Head of caudate nucleus (tissue), 42 donors: ENCODE data around the gene CORO1C.

Experiments used
- DNase-seq, 42 donors: peaks; one replicate each; pipeline versions ENCODE4 v3.0.0 to v3.0.0-alpha.2; 2020 to 2021; ENCODE audit warnings: mixed read lengths in 7 of 42
- intact Hi-C: fragments of 100-400 bp; cut with DNase I; formaldehyde crosslinking; loops from one replicate; pipeline ENCODE4 v1.15.0; 2022

CORO1C gene

GRCh38 chr12:108709697-108710096 is 21.6 kb downstream of the CORO1C start:
- no peak for DNase-seq
- intact Hi-C loops = no loop called here

GRCh38 chr12:108704527-108704926 is 26.8 kb downstream of the CORO1C start:
- intact Hi-C loops = no loop called here
- DNase-seq = no peak

GRCh38 chr12:108702595-108703320 is 28.6 kb downstream of the CORO1C start:
- intact Hi-C loops = no loop called here
- no peak for DNase-seq

- intact Hi-C loops = no loop called here
Measured at GRCh38 chr12:108701779-108702441, 29.4 kb downstream of the CORO1C start.

GRCh38 chr12:108700833-108701541 is 30.3 kb downstream of the CORO1C start:
- intact Hi-C loops = no loop called here
- DNase-seq = no peak

More at GRCh38 chr12:108701779-108702441, 29.4 kb downstream of the CORO1C start:
- no peak for DNase-seq

GRCh38 chr12:108699955-108700563 is 31.3 kb downstream of the CORO1C start:
- intact Hi-C loops = no loop called here
- DNase-seq = no peak

GRCh38 chr12:108697905-108698304 is 33.4 kb downstream of the CORO1C start:
- intact Hi-C loops = no loop called here
- DNase-seq = no peak

GRCh38 chr12:108696996-108697290 is 34.4 kb downstream of the CORO1C start:
- no peak for DNase-seq
- intact Hi-C loops = no loop called here

- DNase-seq = no peak
- intact Hi-C loops = no loop called here
Measured at GRCh38 chr12:108696111-108696995, 35.0 kb downstream of the CORO1C start.

- no peak for DNase-seq
- intact Hi-C loops = no loop called here
Measured at GRCh38 chr12:108694812-108695278, 36.5 kb downstream of the CORO1C start.

GRCh38 chr12:108693751-108694150 is 37.6 kb downstream of the CORO1C start:
- intact Hi-C loops = no loop called here
- no peak for DNase-seq

- DNase-seq = no peak
- intact Hi-C loops = no loop called here
Measured at GRCh38 chr12:108693186-108693730, 38.1 kb downstream of the CORO1C start.

GRCh38 chr12:108691998-108692808 is 39.1 kb downstream of the CORO1C start:
- intact Hi-C loops = loop anchor here (2.0 kb wide), 1 partner anchor 39 kb away; the partner anchor contains the start of gene CORO1C
- DNase-seq = peak; percentile 27 to 89 (median 72)

- DNase-seq = peak; percentile 83 to 98 (median 93)
- intact Hi-C loops = loop anchor here (2.0 kb wide), 1 partner anchor 39 kb away; the partner anchor contains the start of gene CORO1C
Measured at GRCh38 chr12:108691175-108691997, 39.9 kb downstream of the CORO1C start.

GRCh38 chr12:108690542-108691174 is 40.7 kb downstream of the CORO1C start:
- intact Hi-C loops = loop anchor here (2.0 kb wide), 1 partner anchor 40 kb away; the partner anchor contains the start of gene CORO1C
- DNase-seq = no peak

GRCh38 chr12:108690191-108690518 is 41.2 kb downstream of the CORO1C start:
- no peak for DNase-seq
- intact Hi-C loops = loop anchor here (2.0 kb wide), 1 partner anchor 41 kb away; the partner anchor contains the start of gene CORO1C
